Measurements from ENCODE around the gene RIN3.

Gene RIN3, protein sequence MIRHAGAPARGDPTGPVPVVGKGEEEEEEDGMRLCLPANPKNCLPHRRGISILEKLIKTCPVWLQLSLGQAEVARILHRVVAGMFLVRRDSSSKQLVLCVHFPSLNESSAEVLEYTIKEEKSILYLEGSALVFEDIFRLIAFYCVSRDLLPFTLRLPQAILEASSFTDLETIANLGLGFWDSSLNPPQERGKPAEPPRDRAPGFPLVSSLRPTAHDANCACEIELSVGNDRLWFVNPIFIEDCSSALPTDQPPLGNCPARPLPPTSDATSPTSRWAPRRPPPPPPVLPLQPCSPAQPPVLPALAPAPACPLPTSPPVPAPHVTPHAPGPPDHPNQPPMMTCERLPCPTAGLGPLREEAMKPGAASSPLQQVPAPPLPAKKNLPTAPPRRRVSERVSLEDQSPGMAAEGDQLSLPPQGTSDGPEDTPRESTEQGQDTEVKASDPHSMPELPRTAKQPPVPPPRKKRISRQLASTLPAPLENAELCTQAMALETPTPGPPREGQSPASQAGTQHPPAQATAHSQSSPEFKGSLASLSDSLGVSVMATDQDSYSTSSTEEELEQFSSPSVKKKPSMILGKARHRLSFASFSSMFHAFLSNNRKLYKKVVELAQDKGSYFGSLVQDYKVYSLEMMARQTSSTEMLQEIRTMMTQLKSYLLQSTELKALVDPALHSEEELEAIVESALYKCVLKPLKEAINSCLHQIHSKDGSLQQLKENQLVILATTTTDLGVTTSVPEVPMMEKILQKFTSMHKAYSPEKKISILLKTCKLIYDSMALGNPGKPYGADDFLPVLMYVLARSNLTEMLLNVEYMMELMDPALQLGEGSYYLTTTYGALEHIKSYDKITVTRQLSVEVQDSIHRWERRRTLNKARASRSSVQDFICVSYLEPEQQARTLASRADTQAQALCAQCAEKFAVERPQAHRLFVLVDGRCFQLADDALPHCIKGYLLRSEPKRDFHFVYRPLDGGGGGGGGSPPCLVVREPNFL

DNA sequence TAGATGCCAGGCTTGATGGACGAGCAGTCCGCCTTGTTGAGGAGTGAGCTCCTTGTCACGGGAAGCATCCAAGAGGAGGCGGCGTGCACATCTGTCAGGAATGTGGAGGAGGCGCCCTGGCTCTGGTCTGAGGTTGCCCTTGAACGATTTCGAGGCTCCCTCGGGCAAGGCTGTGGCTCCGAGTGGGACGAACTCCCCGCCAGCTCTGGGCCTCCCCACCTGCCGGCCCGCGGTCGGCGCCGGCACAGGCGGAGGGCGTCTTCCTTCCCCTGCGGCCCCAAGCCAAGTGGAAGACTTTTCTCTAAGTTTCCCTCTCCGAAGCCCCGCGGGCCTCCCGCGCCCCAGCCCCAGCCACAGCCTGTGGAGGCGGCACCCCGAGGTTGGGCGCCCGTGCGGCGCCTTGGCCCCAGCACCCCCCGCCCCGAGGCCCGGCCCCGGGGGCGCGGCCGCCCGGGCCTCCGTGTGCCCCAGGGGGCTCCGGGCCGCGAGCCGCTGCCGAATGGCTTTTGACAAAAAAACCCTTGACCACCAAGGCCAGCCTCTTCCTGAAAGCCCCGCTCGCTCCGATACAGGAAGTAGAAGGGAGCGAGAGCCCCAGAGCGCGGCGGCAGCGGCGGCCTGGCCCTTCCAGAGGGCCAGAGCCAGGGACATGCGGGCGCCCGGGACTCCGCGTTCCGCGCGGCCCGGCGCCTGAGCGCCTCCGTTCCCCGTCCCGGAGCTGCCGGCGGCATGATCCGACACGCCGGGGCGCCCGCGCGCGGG lies at the start of gene RIN3:
RIN3 (plus strand) TSS at position 578 of the 762 bp plus-strand sequence; CDS start at position 730, 152 bp downstream.
- peak in 1 of 2 donors; percentile 53 for DNase-seq (ENCODE audit: low read depth in 2 of 2)

DNA sequence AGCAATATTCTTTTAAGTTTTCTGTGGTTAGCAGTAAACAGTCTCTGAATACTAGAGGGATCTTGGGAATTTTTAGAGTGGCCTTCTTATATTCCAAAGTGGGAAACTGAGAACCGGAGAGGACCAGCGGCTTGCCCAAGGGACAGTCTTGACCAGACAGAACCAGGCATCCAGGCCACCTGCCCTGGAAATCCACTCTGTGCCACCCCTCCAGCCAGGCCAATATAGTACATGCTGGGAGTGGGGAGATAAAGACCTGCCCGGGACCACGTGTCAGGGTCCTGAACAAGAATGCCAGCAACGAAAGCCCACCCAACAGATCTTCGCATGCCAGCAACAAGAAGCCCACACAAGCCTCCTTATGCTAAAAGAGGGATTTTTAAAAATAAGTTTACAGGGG lies 49.4 kb upstream of the RIN3 start:
- DNase-seq (ENCODE audit: low read depth in 2 of 2): no peak

DNA sequence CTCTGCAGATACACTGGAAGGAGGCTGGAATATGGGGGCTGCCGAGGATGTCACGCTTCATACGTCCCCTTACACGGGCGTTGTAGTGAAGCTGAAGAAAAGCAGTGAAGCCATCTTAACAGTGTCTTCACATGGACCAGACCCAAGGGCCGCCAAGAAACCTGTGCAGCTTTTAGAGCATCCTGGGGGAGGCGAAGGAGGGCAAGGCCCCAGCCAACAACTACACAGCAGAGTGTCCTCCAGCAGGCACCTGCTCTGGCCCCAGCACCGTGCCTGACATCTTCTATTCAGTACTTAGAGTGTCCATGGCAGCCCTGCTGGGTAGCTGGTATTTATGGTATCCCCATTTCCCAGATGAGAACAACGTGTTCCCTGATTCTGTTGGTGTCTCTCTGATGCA lies 48.9 kb upstream of the RIN3 start:
- DNase-seq (ENCODE audit: low read depth in 2 of 2): no peak

DNA sequence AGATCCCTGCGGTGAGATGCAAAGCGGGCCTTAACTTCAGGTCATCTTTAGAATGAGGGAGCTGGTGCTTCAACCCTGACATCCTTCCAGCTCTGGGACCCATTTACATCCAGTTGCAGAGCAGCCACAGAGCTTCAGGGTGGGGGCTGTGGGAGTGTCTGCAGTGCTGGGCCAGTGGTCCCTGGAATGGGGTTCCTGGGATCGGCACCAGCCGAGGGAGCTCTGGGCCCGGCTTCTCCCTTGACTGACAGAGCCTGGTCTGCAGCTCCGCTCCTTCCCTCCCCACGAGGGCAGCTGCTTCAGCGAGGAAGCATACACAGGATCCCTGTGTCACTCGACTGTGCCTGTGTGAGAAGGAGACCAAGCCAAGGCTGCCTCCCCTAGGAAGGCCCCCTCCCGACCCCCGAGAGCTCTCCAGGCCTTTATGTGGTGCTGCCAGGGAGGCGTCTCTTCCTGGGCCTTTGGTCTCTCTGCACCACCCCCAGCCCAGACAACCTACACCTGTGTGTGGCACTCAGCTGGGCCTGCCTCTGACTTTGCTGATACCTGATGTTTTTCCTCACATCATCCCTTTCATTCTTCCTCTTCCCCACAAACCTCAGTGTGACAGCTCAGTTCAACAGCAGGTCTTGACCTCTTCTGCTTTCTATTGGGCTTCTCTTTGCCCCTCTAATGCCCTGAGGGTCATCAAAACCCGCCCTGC lies 48.1 kb upstream of the RIN3 start:
- no peak for DNase-seq (ENCODE audit: low read depth in 2 of 2)

DNA sequence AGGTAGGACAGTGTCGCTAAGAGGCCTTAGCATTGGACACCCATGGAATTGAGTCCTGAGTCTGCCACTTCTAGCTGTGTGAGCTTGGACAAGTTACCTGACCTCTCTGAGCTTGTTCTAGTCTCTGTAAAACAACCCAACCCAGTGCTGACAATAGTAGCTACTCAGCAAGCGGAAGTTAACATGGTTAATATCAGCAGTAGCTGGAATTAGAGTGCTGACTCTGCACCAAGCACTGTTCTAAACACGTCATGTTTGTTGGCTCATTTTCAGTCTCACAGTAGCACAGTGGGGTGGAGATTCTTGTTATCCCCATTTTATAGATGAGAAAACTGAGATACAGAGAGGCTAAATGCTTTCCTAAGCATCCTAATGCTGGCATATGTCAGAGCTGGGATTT lies 47.5 kb upstream of the RIN3 start:
- DNase-seq (ENCODE audit: low read depth in 2 of 2): no peak

DNA sequence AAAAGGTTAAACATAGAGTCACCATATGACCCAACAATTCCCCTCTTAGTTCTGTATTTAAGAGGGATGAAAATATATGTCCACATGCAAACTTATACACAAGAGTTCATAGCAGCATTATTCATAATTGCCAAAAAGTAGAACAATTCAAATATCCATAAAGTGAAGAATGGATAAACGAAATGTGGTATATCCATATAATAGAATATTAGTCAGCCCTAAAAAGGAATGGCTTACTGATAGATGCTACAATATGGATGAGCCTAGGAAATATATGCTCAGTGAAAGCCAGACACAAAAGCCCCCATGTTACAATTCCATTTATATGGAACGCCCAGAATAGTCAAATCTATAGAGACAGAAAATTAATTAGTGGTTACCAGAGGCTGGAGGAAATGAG lies 44.1 kb upstream of the RIN3 start:
- no peak for DNase-seq (ENCODE audit: low read depth in 2 of 2)

DNA sequence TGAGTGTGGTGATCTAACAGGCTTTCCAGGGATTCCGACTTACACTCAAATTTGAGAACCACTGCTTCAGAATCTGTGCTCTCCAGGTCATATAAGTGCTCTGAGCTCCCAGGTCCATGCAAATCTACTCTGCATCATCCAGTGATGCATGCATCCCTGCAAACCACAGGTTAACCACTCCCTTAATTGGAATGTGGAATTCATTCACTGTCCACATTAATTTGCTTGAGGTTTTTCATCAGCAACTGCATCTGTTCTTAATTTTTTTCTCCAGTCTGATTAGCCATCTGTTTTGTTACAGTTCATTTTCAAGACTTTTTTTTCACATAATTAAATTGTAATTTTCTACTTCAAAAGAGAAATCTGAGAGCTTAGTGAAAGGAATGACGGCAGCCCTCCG lies 43.4 kb upstream of the RIN3 start:
- no peak for DNase-seq (ENCODE audit: low read depth in 2 of 2)

DNA sequence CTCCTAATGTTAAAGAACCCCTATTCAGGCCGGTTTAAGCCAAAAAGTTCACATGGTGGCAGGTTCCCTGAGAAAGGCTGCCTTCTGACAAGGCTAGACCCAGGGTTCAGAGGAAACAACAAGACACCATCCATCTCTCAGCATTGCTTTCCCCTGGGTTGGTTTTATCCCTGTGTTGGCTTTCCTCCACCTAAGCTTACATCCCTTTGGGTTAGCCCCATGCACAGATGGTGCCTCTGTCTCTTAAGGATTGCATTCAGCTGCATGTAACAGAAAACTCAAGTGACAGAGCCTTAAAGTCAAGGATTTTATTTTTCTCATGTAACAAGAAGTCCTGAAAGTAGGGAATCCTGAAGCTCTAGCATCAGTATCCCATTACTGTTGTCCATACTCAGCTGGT lies 42.8 kb upstream of the RIN3 start:
- no peak for DNase-seq (ENCODE audit: low read depth in 2 of 2)

DNA sequence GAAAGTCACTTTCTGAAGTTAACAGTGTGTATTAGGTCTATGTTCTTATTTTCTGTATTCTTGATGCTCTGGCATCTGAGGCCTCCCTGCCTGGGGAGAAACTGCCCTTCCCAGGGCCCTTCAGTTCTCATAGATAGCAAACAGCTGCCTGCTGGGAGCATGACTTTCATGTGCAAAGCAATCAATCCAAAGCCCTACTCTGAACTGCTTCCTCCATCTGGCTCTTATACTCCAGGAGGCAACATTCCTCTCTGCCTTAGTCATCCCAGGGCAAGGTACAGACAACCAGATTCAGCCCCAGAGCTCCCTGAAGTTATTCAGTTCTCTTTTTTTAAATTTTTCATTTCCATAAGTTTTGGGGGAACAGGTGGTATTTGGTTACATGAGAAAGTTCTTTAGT lies 41.7 kb upstream of the RIN3 start:
- DNase-seq (ENCODE audit: low read depth in 2 of 2): no peak

DNA sequence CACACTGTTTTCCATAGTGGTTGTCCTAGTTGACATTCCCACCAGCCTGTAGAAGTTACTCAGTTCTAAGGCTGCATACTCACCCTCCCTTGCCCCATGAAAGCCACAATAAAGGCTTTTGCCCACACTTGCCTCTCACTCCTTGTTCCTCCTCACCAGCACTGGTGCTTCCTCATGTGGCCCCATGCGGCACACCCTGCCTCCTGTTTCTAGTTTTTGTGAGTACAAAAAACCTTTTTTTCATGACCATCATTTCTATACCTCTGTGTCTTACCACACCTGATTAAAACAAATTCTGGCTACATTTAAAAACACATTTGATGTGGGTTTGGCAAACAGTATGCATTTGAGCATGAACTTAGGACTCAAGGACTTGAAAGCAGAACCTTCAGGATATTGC lies 40.7 kb upstream of the RIN3 start:
- no peak for DNase-seq (ENCODE audit: low read depth in 2 of 2)

DNA sequence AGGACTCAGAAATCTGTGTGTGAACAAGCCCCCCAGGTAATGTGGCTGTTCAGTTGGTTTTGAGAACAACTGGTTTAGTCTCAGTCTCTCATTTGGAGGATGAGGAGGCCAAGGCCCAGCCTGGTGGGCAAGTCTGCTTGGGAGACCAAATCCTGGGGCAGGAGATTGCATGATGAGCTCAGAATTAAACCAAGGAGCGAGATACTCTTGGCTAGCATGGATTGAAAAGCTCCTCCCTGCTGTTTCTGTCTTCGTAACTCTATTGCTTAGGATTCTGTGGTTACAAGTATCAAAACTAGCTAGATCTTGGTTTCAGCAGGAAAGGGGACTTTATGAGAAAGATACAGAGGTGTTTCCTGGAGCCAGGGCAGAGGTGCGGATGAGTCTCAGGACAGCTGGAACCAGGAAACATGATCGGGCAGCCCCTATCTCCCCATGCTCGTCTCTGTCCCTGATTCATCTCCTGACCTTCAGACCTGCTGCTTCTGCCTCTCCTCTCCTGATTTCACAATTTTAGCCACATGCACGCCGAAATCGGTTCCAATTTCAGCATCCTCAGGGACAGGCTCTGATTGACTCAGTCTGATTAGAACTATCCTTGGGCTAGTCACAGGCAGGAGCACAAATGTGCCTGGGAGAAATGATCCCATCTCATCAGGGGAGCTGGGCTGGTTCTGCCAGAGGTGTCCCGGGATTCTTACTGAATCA lies 40.2 kb upstream of the RIN3 start:
- no peak for DNase-seq (ENCODE audit: low read depth in 2 of 2)

DNA sequence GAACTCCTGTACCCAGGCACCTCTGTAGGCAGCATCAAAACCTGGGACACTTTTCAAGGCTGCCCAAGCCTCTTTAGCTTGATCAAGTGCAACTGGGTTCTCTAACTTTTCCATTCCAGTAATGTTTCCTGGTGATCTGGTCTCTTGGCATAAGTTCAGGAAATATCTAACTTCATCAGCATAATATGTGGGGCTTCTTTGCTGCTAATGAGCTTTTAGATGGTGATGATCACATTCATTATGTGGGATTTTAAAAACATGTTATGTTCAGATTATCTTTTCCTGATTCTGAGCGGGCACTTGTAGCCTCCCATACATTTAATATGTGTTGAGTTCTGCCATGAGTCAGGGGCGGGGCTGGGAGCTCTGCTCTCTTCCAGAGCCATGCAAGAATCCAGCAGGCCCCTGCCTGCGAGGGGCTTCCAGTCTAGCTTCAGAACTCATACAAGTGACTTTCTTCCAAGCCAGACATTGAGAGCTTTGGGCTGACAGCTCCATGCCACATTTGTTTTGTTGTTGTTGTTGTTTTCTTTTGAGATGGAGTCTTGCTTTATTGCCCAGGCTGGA lies 39.5 kb upstream of the RIN3 start:
- no peak for DNase-seq (ENCODE audit: low read depth in 2 of 2)

DNA sequence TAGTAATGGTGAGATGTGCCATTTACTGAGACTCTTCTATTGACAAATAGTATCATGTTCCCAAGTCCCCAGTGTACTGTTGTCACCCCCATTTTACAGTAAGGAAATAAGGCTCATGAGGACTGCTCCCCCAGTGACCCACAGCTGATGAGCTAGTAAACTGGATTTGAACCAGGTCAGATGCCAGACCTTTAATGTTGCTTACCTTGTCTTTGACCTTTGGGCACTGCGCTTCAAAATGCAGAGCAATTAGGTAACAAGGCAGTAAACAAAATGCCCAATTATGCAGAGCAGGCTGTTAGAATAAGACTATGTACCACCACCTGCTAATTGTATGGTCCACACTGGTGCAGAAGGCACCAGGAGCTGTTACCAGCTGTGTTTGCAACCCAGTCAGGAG lies 38.5 kb upstream of the RIN3 start:
- no peak for DNase-seq (ENCODE audit: low read depth in 2 of 2)

DNA sequence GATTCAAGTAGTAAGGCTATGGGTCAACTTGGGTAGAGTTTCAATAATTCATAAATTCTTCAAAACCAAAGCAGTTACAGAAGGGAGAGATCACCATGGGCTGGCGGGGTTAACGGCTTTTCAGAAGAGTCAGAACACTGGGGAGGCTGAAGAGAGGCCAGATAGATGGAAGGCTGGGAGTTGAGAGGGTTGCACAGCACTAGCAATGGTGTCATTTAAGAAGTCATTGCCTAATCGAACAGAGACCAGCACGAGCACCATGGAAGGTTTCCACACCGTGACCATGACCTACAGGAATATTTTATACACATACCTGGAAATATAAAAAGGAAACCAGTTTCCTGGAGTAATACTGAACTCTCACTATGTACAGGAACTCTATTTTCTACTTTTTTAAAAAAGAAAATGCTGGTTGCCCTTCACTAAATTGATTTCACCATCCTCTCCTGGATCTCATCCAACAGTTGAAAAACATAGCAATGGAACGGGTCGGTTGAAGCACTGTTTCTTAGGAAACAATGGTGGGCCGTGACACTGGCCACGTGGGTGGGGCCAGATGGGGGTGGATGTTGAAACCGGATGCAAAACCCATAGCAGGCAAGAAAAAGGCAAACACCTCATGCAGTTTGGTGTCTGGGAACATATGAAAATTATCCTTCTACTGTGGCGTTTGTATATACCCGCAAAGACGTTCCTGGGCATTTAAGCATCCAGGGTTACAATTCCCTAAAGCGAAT lies 38.0 kb upstream of the RIN3 start:
- DNase-seq (ENCODE audit: low read depth in 2 of 2): no peak

DNA sequence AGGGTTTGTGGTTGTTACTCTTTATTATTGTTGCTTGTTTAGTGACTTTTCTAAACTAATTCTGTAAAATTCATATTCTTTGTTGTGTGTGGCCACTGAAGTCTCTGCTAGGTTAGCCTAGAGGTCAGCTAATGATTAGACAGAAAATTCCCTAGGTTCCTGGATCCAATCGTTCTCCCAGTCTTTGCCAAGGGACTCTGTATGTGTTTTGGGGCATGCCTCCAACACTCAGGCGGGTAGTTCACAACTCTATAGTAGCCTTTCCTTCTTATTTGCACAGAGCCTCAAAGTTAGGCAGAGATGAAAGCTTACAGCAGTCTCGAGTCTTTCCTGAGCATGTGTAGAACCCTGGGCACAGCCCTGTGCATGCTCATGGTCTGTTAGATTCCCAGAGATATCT lies 32.7 kb upstream of the RIN3 start:
- no peak for DNase-seq (ENCODE audit: low read depth in 2 of 2)

DNA sequence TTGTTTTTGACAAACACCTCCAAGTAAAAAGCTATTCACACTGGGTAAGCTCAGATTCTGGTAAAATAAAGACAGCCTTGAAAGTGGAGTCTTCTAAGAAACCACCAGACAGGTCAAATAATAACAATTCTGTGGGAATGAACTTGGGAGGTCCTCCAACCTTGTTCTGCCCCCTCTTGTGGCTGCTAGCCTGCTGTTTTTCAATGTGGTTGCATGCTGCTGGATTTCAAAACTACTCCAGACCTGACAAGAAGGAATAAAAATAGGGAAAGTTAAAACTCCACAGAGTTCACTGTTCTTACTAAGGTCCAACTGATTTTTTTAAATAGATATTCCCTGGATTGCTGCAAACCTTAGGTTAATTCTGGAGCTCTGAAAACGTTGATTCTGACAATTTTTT lies 32.2 kb upstream of the RIN3 start:
- no peak for DNase-seq (ENCODE audit: low read depth in 2 of 2)

DNA sequence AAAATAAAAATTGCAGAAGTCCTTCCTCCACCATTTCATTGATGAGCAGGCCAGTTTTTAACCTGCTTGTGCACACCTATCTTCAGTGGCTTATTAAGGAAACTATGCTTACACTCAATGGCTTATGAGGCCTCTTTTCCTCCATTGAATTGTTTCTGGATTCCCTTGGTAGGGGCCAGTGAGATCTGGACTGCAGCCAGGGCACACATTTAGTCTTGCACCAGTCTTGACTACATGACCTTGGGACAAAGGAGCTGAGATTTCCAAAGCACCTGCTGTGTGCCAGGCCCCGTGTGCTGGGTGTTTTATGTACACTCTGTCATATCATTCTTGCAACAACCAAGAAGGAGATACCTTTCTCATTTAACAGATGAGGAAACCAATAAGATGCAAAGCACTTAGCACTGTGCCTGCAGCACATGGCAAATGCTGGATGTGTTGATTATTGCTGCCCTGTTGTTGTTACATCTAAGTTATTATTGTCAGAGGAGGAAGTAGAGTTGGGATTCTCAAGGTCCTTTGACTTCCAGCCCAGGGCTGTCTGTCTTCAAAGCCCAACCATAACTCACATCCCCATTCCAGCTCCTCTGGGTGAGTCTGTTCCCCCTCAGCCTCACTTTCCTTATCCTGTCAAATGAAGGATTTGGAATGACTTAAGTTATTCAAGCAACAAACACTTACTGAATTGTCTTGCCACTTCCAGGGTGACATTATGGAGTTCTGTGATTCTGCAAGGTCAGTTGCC lies 31.6 kb upstream of the RIN3 start:
- no peak for DNase-seq (ENCODE audit: low read depth in 2 of 2)

DNA sequence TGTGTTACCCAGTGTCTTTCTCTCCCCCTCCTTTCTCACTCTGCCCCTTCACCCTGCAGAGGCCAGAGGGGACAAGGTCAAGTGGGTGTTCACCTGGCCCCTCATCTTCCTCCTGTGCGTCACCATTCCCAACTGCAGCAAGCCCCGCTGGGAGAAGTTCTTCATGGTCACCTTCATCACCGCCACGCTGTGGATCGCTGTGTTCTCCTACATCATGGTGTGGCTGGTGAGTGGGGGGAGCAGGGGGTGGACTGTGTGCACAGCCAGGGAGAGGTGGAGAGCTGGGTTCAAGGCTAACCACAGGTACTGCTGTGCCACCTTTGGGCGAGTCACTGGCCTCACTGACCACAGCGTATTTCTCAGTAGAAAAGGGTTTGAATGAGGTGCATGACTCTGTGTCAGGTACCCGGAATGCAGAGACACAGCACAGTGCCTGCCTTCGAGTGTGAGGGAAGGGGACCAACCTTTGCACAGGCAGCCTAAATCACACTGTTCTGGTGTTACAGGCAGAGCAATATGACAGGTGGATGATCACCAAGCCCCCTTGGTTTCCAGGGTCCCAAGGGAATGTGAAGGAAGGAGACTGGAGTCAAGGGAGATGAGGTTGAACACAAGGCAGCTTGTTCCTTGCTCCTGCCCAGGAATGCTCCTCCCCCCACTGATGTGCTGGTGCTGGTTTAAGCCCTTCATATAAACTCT lies 30.8 kb upstream of the RIN3 start:
- no peak for DNase-seq (ENCODE audit: low read depth in 2 of 2)
